Fibroblast of skin of right biceps (primary cell): ENCODE measurements around the gene BTBD2.

Source experiments
- DNase-seq: peaks from one replicate; pipeline ENCODE4 v3.0.0-alpha.2; 2013

BTBD2 gene

GRCh38 chr19:2050349-2050990 lies 35.0 kb upstream of the BTBD2 start:
- no peak for DNase-seq

GRCh38 chr19:2049741-2050348 lies 34.3 kb upstream of the BTBD2 start:
- peak; percentile 57 for DNase-seq

- no peak for DNase-seq
Measured at GRCh38 chr19:2048959-2049740, 33.6 kb upstream of the BTBD2 start.

- DNase-seq = no peak
Measured at GRCh38 chr19:2048104-2048958, 32.8 kb upstream of the BTBD2 start.

- DNase-seq = no peak
Measured at GRCh38 chr19:2047449-2048103, 32.1 kb upstream of the BTBD2 start.

- no peak for DNase-seq
Measured at GRCh38 chr19:2047076-2047448, 31.5 kb upstream of the BTBD2 start.

- no peak for DNase-seq
Measured at GRCh38 chr19:2046046-2046907, 30.8 kb upstream of the BTBD2 start.

- DNase-seq = no peak
Measured at GRCh38 chr19:2045501-2046045, 30.1 kb upstream of the BTBD2 start.

- no peak for DNase-seq
Measured at GRCh38 chr19:2044709-2045500, 29.4 kb upstream of the BTBD2 start.

- DNase-seq = no peak
Measured at GRCh38 chr19:2043961-2044708, 28.6 kb upstream of the BTBD2 start.

- no peak for DNase-seq
Measured at GRCh38 chr19:2043251-2043641, 27.7 kb upstream of the BTBD2 start.

GRCh38 chr19:2042485-2043250 lies 27.2 kb upstream of the BTBD2 start:
- no peak for DNase-seq

GRCh38 chr19:2041683-2042484 lies 26.4 kb upstream of the BTBD2 start:
- peak; percentile 91 for DNase-seq

- no peak for DNase-seq
Measured at GRCh38 chr19:2041433-2041682, 25.8 kb upstream of the BTBD2 start.

GRCh38 chr19:2040647-2041432 lies 25.3 kb upstream of the BTBD2 start:
- DNase-seq = no peak

GRCh38 chr19:2039959-2040646 lies 24.6 kb upstream of the BTBD2 start:
- no peak for DNase-seq
